Fibroblast of mammary gland (primary cell): Measurements from ENCODE around the gene ANKRD24.

Experiments used
- DNase-seq: peaks from one replicate; pipeline ENCODE4 v3.0.0-alpha.2; 2010; ENCODE audit warnings: low read depth
- H3K4me3 ChIP-seq: 2 replicates; pipeline ENCODE4 v1.5.1; 2011; ENCODE audit warnings: low read depth, mild to moderate bottlenecking, low read length, moderate library complexity; ENCODE audit not compliant: control insufficient read depth
- CTCF ChIP-seq: conservative IDR thresholded peaks from 2 replicates; pipeline ENCODE4 v1.5.1; 2011; ENCODE audit warnings: low read depth, low read length, inconsistent platforms; ENCODE audit not compliant: control insufficient read depth, insufficient read depth

Gene ANKRD24

GRCh38 chr19:4174895-4175668, 7.4 kb upstream of the ANKRD24 start:
- no peak overlapping the region for H3K4me3 ChIP-seq
- DNase-seq, result no peak
- TF ChIP-seq CTCF, result no peak

- TF ChIP-seq CTCF, result no peak
- no peak for DNase-seq
- H3K4me3 ChIP-seq, result no peak overlapping the region
Measured at GRCh38 chr19:4175669-4175931, 6.9 kb upstream of the ANKRD24 start.

- no peak for DNase-seq
- TF ChIP-seq CTCF, result no peak
- no peak overlapping the region for H3K4me3 ChIP-seq
Measured at GRCh38 chr19:4177146-4177545, 5.3 kb upstream of the ANKRD24 start.

GRCh38 chr19:4178990-4179389, 3.5 kb upstream of the ANKRD24 start:
- H3K4me3 ChIP-seq, result no peak overlapping the region
- no peak for DNase-seq

GRCh38 chr19:4181053-4181508, 1.4 kb upstream of the ANKRD24 start:
- no peak for TF ChIP-seq CTCF
- DNase-seq, result no peak
- no peak overlapping the region for H3K4me3 ChIP-seq

More at GRCh38 chr19:4178990-4179389, 3.5 kb upstream of the ANKRD24 start:
- no peak for TF ChIP-seq CTCF

- no peak for DNase-seq
- TF ChIP-seq CTCF, result no peak
- H3K4me3 ChIP-seq, result no peak overlapping the region
Measured at GRCh38 chr19:4183967-4184717, 1.7 kb downstream of the ANKRD24 start.
